GM21723 (cell line): ENCODE measurements around the gene SYT1.
"Not testable (repeated sequence)": the region's sequence is repeated elsewhere in the genome, so short reads cannot be mapped to it uniquely, and the experiment has no call there.

Source experiments
- ATAC-seq: cut with Tn5 transposase; IDR thresholded peaks from one replicate; pipeline ENCODE4 v1.9.1; 2021; ENCODE audit warnings: mild to moderate bottlenecking, moderate library complexity; ENCODE audit not compliant: unreplicated experiment

SYT1 gene

DNA sequence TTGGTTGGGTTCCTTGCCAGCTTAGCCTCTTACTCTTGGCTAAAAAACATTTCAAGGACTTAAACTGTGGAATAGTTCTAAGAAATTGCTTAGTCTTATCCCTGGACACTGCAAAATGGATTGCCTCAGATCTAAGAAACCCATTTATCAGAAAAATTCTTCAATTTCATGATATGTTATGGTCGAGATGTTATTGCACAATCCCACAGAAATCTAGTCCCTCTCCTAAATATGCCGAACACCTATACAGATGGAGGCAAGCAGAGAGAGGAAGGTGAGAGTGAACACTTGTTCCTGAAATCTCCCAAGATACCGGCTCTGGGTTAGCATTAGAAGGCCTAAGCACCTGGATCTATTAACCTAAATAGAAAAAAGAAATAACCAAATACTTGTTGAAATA is 559.0 kb downstream of the SYT1 start:
- no peak for ATAC-seq

- ATAC-seq, result no peak
These were observed 559.6 kb downstream of the SYT1 start for GRCh38 chr12:79424109-79424721.

DNA sequence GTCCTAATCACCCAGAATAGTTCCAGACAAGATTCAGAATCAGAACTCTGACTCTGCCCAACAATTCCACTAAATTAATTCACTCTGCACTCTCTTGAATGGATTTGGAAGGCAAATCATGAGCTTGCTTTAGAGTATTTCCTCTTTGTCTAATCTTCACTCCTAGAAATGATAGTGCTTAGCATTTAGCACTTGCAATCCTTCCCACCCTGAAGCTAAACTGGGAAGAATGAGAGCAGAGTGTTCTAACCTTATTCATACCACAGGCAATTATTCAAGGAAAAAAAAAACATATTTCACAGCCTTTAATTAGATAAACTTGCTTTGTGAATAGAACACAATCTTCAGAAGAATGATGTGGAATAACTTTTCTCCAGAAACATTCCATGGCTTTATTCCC is 561.5 kb downstream of the SYT1 start:
- no peak for ATAC-seq

- ATAC-seq, result not testable (repeated sequence)
These were observed 562.2 kb downstream of the SYT1 start for GRCh38 chr12:79426744-79427143.

DNA sequence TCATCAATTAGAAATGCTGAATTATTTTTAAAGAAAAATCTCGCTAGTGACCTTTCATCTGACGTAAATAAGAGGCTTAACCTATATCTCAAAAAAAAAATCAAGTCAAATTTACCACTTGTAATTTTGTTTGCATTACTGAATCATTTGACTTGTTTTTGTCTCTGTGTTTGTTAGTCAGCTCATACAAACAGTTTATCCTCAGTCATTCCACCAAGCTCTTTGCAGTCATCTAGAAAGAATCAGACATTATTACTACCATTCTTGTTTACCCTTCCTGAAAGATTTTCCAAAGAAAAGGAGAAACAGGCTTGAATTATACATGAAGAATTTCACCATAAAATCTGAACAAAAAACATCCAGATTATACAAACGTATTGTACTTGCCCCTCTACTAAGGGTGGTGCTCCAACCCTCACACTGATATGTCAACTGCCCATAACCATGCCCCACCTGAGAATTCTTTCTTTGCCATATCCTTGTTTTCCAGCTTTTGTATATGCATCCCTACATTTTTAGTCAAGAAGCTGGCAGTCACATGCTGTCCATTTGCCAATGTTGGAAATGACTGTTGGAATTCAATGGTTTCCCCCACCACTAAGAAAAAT is 569.0 kb downstream of the SYT1 start:
- ATAC-seq, result no peak

DNA sequence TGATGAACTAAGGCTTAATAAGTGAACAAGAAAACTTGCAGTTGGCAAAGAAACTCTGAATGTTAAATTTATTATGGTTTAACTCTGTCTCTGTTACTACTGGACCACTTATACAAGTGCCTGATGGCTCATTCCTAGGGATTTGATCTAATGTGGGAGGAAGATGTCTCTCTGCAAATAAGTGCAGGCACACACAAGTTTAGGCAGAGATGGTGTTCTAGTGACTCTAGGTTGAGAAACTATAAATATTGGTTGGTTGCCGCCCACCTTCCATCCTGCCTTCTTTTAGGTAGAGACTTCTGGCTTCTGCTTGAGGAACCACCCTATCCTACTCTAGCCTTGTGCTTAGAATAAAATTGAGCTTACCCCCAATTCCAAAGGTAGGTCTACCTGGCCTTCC is 570.0 kb downstream of the SYT1 start:
- no peak for ATAC-seq

DNA sequence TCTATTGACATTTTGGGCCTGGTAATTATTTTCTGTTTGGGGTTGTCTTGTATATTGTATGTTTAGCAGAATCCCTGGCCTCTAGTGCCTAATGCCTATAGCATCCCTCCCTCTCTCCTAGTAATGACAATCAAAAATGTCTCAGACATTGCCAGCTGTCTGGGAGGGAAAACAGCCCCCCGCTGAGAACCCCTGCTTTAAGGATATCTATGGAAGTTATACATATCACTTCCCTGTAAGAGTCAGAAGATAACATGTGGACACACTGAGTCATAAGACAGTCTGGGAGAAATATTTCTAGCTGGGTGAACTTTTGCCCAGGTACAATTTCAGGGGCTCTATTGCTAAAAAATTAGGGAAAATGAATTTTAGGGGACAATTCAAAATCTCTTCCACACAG is 571.2 kb downstream of the SYT1 start:
- no peak for ATAC-seq

- no peak for ATAC-seq
These were observed 574.1 kb downstream of the SYT1 start for GRCh38 chr12:79438480-79439174.

GRCh38 chr12:79439175-79439825 is 574.7 kb downstream of the SYT1 start:
- ATAC-seq, result no peak

DNA sequence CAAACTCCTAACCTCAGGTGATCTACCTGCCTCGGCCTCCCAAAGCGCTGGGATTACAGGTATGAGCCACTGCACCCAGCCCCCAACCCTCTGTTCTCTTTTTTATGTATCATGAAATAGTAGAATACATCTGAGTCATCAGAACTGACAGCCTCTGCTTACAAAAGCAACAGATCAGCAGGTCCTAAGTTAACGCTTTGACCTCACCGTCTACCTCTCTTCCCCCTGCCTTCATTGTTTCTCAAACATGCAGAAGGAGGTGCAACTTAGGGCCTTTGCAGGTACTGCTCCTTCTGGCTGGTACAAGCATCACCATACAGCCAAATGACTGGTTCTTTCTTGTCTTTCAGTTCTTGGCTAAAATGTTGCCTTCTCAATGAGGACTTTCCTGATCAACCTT is 577.0 kb downstream of the SYT1 start:
- no peak for ATAC-seq

DNA sequence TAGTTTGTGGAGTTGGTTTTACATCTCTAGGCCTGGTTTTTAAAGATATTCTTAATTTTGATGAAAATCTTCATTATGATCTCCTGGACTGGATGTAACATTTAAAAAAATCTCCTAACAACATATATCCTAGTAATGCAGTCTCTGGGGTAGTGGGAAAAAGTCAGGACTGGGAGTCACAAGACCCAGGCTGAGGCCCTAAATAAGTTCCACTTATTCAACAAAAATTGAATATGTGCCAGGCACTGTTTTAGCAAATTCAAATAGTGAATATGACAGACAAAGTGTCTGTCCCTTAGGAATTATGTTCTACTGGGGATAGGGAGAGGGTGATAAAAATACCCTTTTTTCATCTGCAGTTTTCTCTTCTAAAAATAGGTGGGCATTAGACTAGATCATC is 577.8 kb downstream of the SYT1 start:
- no peak for ATAC-seq

DNA sequence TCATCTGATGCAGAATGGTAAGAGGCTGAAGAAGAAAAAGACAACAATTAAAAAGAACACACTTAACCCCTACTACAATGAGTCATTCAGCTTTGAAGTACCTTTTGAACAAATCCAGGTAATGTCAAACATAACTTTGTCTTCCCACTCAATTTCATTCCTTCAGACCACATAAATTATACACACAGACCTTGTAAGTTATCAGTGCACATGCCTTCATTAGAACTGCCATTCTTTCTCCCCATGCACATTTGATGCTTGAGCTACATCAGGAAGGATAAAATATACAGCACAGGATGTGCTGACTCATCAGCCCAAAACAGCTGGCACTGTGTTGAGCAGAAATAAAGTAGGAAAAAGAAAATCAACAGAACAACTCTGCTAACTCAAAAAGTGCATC is 579.5 kb downstream of the SYT1 start:
- no peak for ATAC-seq

DNA sequence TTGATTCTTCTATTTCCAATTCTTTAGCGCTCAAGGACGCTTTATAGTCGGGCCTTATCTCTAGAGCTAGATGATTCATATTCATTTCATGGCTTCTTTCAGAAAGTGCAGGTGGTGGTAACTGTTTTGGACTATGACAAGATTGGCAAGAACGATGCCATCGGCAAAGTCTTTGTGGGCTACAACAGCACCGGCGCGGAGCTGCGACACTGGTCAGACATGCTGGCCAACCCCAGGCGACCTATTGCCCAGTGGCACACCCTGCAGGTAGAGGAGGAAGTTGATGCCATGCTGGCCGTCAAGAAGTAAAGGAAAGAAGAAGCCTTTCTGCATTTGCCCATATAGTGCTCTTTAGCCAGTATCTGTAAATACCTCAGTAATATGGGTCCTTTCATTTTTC is 584.2 kb downstream of the SYT1 start:
- ATAC-seq, result no peak

GRCh38 chr12:79451365-79451764 is 586.8 kb downstream of the SYT1 start:
- ATAC-seq, result no peak

DNA sequence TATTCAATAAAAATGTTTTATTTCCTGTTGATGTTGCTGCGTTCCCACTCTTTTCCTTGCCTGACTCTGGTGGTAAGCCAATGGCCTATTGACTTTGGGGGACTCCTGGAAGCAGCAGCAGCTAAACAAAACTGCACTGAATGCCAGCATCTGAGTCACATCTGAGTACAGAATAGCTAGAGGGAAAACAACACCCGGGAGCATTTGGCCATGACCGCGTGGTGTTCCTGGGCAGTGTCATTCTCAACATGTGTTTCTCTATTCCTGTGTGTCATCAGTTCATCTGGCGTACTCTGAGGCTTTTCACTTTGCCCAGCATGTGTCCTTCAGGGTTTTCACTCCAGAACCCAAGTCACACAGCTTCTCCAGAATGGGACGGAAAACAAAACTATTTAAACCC is 587.4 kb downstream of the SYT1 start:
- no peak for ATAC-seq

- no peak for ATAC-seq
These were observed 588.3 kb downstream of the SYT1 start for GRCh38 chr12:79452906-79453305.

DNA sequence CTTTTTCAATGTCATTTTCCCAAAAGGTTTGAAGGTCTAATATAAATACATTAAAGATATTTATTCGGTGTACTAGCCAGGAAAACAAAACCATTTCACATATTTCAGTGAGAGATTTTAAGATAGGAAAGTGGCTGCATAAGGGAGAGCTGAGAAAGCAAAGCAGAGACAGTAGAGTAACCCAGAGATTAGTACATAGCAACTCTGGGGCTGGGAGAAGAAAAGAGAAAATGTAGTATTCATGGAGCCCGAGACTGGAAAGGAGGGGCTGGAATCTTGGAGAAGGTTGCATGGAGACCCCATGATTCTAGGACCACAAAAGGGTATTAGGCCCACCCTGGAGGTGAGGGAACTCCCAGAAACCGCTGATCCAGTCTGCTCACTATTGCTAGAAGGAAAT is 589.2 kb downstream of the SYT1 start:
- ATAC-seq, result no peak

- no peak for ATAC-seq
These were observed 589.8 kb downstream of the SYT1 start for GRCh38 chr12:79454338-79454843.

DNA sequence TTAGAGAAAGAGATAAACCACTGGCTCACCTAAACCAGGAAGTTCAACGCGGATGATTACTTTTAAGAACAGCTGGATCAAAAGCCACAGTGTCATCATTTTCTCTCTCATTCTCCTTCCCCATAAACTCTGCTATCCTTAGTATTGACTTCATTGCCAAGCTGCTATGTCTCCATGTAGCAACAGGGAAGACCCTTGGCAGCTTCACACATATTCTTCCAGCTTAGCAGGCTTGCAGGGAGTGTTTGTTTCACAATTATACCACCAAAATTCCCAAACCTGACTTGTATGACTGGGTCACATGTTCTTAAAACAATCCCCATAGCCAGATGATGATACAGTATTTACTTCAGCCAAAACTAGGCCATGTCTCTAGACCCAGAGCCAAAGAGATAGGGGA is 590.7 kb downstream of the SYT1 start:
- ATAC-seq, result no peak

GRCh38 chr12:79482323-79482722 is 617.7 kb downstream of the SYT1 start:
- ATAC-seq, result no peak

GRCh38 chr12:79482921-79483320 is 618.3 kb downstream of the SYT1 start:
- no peak for ATAC-seq

GRCh38 chr12:79486154-79486553 is 621.6 kb downstream of the SYT1 start:
- ATAC-seq, result no peak
